ENCODE results near the gene SOX15. TPM values are rescaled to one million over a fixed set of nuclear protein-coding genes. Genes with fewer than 3 reads are reported as not detected.

Gene SOX15
- total and polyA plus RNA-seq, 2 of the 13 experiments (the other 11 are each of a cell fraction or from before 2014, with no cell fraction given) = 0.07 to 0.18 TPM

DNA sequence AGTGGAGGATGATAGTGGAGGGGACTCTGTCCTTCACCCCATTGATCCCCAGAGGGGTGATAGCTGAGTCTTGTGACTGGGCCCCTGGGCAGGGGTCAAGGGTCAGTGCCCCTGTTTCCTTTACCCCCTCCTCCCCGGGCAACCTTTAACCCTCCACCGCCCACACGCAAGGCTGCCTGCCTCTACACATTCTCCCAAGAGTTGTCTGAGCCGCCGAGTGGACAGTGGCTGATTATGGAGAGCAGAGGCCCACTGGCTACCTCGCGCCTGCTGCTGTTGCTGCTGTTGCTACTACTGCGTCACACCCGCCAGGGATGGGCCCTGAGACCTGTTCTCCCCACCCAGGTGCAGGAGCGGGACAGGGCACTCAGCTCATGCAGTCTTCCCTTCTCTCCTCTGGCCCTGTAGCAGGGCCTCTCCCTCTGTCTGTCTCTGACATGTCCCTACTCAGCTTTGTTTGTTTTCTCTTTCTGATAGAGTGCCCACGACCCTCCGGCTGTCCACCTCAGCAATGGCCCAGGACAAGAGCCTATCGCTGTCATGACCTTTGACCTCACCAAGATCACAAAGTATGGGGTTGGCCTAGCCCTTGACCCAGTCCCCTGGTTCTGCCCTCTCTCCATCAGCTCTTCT lies 40.2 kb upstream of the SOX15 start, which contains the start of gene SHBG (continued):
- TF ChIP-seq, protein P1, sequence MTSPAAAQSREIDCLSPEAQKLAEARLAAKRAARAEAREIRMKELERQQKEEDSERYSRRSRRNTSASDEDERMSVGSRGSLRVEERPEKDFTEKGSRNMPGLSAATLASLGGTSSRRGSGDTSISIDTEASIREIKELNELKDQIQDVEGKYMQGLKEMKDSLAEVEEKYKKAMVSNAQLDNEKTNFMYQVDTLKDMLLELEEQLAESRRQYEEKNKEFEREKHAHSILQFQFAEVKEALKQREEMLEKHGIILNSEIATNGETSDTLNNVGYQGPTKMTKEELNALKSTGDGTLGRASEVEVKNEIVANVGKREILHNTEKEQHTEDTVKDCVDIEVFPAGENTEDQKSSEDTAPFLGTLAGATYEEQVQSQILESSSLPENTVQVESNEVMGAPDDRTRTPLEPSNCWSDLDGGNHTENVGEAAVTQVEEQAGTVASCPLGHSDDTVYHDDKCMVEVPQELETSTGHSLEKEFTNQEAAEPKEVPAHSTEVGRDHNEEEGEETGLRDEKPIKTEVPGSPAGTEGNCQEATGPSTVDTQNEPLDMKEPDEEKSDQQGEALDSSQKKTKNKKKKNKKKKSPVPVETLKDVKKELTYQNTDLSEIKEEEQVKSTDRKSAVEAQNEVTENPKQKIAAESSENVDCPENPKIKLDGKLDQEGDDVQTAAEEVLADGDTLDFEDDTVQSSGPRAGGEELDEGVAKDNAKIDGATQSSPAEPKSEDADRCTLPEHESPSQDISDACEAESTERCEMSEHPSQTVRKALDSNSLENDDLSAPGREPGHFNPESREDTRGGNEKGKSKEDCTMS (CRISPR knock-in tag; conservative IDR thresholded peaks at IDR 0.05) = no peak
- TF ChIP-seq ZNF431 (CRISPR knock-in tag; IDR thresholded peaks at IDR 0.05; ENCODE audit: borderline replicate concordance, low read depth) (no peak), SIN3B (IDR thresholded peaks at IDR 0.05; ENCODE audit: low read length) (no peak), THAP11 (CRISPR knock-in tag; IDR thresholded peaks at IDR 0.05) (no peak), HMG20A (CRISPR knock-in tag; IDR thresholded peaks at IDR 0.05; ENCODE audit: borderline replicate concordance) (no peak), ZSCAN25 (CRISPR knock-in tag; IDR thresholded peaks at IDR 0.05) (0 out of 2 replicates have a peak, but pooled peaks have one; percentile 24), ZNF564 (CRISPR knock-in tag; IDR thresholded peaks at IDR 0.05) (no peak), PTBP1 (IDR thresholded peaks at IDR 0.05; ENCODE audit: low read depth, low read length, poor library complexity, severe bottlenecking) (no peak), ESRRA (CRISPR knock-in tag; IDR thresholded peaks at IDR 0.05; ENCODE audit: low read depth) (peak; percentile 58; the same call in 1 of the 2 replicates), NR2F1 (CRISPR knock-in tag; IDR thresholded peaks at IDR 0.05) (peak; percentile 41 to 56; a peak in 3 of 4 replicates), ZNF446 (CRISPR knock-in tag; IDR thresholded peaks at IDR 0.05) (0 out of 2 replicates have a peak, but pooled peaks have one; percentile 68), ZFX (CRISPR knock-in tag; IDR thresholded peaks at IDR 0.05; ENCODE audit: low read depth) (peak; percentile 50; the same call in 1 of the 2 replicates), GABPA (IDR thresholded peaks at IDR 0.05; ENCODE audit: low read depth, low read length) (no peak), GABPA (CRISPR knock-in tag; IDR thresholded peaks at IDR 0.05; ENCODE audit: low read depth) (0 out of 2 replicates have a peak, but pooled peaks have one; percentile 16), MTF2 (CRISPR knock-in tag; IDR thresholded peaks at IDR 0.05; ENCODE audit: borderline replicate concordance) (no peak), HNRNPL (IDR thresholded peaks at IDR 0.05; ENCODE audit: low read depth, low read length) (0 out of 2 replicates have a peak, but pooled peaks have one; percentile 50)
- TF ChIP-seq, protein P2, sequence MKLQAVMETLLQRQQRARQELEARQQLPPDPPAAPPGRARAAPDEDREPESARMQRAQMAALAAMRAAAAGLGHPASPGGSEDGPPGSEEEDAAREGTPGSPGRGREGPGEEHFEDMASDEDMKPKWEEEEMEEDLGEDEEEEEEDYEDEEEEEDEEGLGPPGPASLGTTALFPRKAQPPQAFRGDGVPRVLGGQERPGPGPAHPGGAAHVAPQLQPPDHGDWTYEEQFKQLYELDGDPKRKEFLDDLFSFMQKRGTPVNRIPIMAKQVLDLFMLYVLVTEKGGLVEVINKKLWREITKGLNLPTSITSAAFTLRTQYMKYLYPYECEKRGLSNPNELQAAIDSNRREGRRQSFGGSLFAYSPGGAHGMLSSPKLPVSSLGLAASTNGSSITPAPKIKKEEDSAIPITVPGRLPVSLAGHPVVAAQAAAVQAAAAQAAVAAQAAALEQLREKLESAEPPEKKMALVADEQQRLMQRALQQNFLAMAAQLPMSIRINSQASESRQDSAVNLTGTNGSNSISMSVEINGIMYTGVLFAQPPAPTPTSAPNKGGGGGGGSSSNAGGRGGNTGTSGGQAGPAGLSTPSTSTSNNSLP (IDR thresholded peaks at IDR 0.05; ENCODE audit: low read depth, low read length) = no peak
- TF ChIP-seq, protein P3, sequence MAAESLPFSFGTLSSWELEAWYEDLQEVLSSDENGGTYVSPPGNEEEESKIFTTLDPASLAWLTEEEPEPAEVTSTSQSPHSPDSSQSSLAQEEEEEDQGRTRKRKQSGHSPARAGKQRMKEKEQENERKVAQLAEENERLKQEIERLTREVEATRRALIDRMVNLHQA (CRISPR knock-in tag; IDR thresholded peaks at IDR 0.05) = no peak
- TF ChIP-seq, protein P4, sequence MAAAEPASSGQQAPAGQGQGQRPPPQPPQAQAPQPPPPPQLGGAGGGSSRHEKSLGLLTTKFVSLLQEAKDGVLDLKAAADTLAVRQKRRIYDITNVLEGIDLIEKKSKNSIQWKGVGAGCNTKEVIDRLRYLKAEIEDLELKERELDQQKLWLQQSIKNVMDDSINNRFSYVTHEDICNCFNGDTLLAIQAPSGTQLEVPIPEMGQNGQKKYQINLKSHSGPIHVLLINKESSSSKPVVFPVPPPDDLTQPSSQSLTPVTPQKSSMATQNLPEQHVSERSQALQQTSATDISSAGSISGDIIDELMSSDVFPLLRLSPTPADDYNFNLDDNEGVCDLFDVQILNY (CRISPR knock-in tag; conservative IDR thresholded peaks at IDR 0.05) = no peak
- TF ChIP-seq, protein P5, sequence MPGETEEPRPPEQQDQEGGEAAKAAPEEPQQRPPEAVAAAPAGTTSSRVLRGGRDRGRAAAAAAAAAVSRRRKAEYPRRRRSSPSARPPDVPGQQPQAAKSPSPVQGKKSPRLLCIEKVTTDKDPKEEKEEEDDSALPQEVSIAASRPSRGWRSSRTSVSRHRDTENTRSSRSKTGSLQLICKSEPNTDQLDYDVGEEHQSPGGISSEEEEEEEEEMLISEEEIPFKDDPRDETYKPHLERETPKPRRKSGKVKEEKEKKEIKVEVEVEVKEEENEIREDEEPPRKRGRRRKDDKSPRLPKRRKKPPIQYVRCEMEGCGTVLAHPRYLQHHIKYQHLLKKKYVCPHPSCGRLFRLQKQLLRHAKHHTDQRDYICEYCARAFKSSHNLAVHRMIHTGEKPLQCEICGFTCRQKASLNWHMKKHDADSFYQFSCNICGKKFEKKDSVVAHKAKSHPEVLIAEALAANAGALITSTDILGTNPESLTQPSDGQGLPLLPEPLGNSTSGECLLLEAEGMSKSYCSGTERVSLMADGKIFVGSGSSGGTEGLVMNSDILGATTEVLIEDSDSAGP (CRISPR knock-in tag; IDR thresholded peaks at IDR 0.05; ENCODE audit: borderline replicate concordance) = 0 out of 2 replicates have a peak, but pooled peaks have one; percentile 50
- TF ChIP-seq, protein P6, sequence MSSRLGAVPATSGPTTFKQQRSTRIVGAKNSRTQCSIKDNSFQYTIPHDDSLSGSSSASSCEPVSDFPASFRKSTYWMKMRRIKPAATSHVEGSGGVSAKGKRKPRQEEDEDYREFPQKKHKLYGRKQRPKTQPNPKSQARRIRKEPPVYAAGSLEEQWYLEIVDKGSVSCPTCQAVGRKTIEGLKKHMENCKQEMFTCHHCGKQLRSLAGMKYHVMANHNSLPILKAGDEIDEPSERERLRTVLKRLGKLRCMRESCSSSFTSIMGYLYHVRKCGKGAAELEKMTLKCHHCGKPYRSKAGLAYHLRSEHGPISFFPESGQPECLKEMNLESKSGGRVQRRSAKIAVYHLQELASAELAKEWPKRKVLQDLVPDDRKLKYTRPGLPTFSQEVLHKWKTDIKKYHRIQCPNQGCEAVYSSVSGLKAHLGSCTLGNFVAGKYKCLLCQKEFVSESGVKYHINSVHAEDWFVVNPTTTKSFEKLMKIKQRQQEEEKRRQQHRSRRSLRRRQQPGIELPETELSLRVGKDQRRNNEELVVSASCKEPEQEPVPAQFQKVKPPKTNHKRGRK (CRISPR knock-in tag; IDR thresholded peaks at IDR 0.05) = no peak

Data from HepG2 (cell line).